WTC11 (cell line): Measurements from ENCODE around the gene FASTKD3. TPM values are rescaled to one million over a fixed set of nuclear protein-coding genes. Genes with fewer than 3 reads are reported as not detected.
A peak's percentile ranks its signal among the peaks of the same experiment; 100 is the strongest.

Experiments used
- ATAC-seq: fragments of 200-7000 bp; cut with Tn5 transposase; 2 replicates; pipeline ENCODE4 v1.10.0; 2021; ENCODE audit warnings: mild to moderate bottlenecking, moderate library complexity
- CTCF ChIA-PET: fragments of 300-600 bp; sonication (Branson Sonifier 250); formaldehyde crosslinking; loops from one replicate; lab custom pipeline; 2021; ENCODE audit warnings: antibody characterized with exemption; lab: Charles Lee
- POLR2A ChIA-PET: fragments of 350-600 bp; sonication (Branson Sonifier 250); formaldehyde crosslinking; loops from one replicate; lab custom pipeline; 2021; ENCODE audit warnings: antibody characterized with exemption; lab: Charles Lee
- DNase-seq: peaks from one replicate; pipeline ENCODE4 v3.0.0; 2021; ENCODE audit warnings: low spot score
- H3K27ac Mint-ChIP-seq: 2 replicates; pipeline ENCODE4 v1.8.0; 2021; ENCODE audit warnings: mixed read lengths
- H3K27me3 Mint-ChIP-seq: 2 replicates; pipeline ENCODE4 v1.8.0; 2021; ENCODE audit warnings: low read depth, mild to moderate bottlenecking, moderate library complexity, mixed read lengths
- H3K36me3 Mint-ChIP-seq: 2 replicates; pipeline ENCODE4 v1.8.0; 2021; ENCODE audit warnings: mixed read lengths
- H3K4me1 Mint-ChIP-seq: 2 replicates; pipeline ENCODE4 v1.8.0; 2022; ENCODE audit warnings: mixed read lengths
- H3K4me3 Mint-ChIP-seq: 2 replicates; pipeline ENCODE4 v1.8.0; 2021; ENCODE audit warnings: mild to moderate bottlenecking, moderate library complexity, mixed read lengths
- H3K9me3 Mint-ChIP-seq: 2 replicates; pipeline ENCODE4 v1.8.0; 2021; ENCODE audit warnings: mixed read lengths
- AR ChIP-seq: fragments of 250-450 bp; sonication (Bioruptor Pico); IDR thresholded peaks from 2 replicates; pipeline ENCODE4 v1.9.0; 2021; ENCODE audit warnings: mild to moderate bottlenecking
- FOXP1 ChIP-seq: sonication (generic); formaldehyde crosslinking; IDR thresholded peaks from 2 replicates; pipeline ENCODE4 v1.8.0; 2022; ENCODE audit warnings: missing genetic modification reagents, mild to moderate bottlenecking, moderate library complexity, borderline replicate concordance
- MYBL2 ChIP-seq: sonication (generic); formaldehyde crosslinking; IDR thresholded peaks from 2 replicates; pipeline ENCODE4 v1.8.1; 2023; ENCODE audit warnings: mild to moderate bottlenecking, moderate library complexity, missing genetic modification reagents
- NFE2L1 ChIP-seq: sonication (generic); formaldehyde crosslinking; IDR thresholded peaks from 2 replicates; pipeline ENCODE4 v1.8.1; 2023; ENCODE audit warnings: missing genetic modification reagents
- NFYB ChIP-seq: sonication (generic); formaldehyde crosslinking; conservative IDR thresholded peaks from 2 replicates; pipeline ENCODE4 v1.8.0; 2022; ENCODE audit warnings: low read depth, missing genetic modification reagents
- PRRX2 ChIP-seq: fragments of 250-450 bp; sonication (Bioruptor Pico); IDR thresholded peaks from 2 replicates; pipeline ENCODE4 v1.8.0; 2021; ENCODE audit warnings: mild to moderate bottlenecking
- RELA ChIP-seq: sonication (generic); formaldehyde crosslinking; IDR thresholded peaks from 2 replicates; pipeline ENCODE4 v1.8.1; 2022; ENCODE audit warnings: missing genetic modification reagents, mild to moderate bottlenecking, borderline replicate concordance
- RORB ChIP-seq: fragments of 250-450 bp; sonication (Bioruptor Pico); IDR thresholded peaks from 2 replicates; pipeline ENCODE4 v1.9.0; 2021; ENCODE audit warnings: mild to moderate bottlenecking
- SMAD3 ChIP-seq: sonication (generic); formaldehyde crosslinking; IDR thresholded peaks from 2 replicates; pipeline ENCODE4 v1.8.0; 2022; ENCODE audit warnings: missing genetic modification reagents, mild to moderate bottlenecking, borderline replicate concordance
- TCF7 ChIP-seq: sonication (generic); formaldehyde crosslinking; IDR thresholded peaks from 2 replicates; pipeline ENCODE4 v1.8.0; 2022; ENCODE audit warnings: mild to moderate bottlenecking, low read depth, missing genetic modification reagents, moderate library complexity
- ZNF219 ChIP-seq: sonication (generic); formaldehyde crosslinking; IDR thresholded peaks from 2 replicates; pipeline ENCODE4 v1.8.0; 2023; ENCODE audit warnings: missing genetic modification reagents, mild to moderate bottlenecking, borderline replicate concordance
- ZNF232 ChIP-seq: sonication (generic); formaldehyde crosslinking; IDR thresholded peaks from 2 replicates; pipeline ENCODE4 v1.8.0; 2022; ENCODE audit warnings: mild to moderate bottlenecking, missing genetic modification reagents
- ZNF671 ChIP-seq: fragments of 250-450 bp; sonication (Bioruptor Pico); IDR thresholded peaks from 2 replicates; pipeline ENCODE4 v1.8.0; 2021; ENCODE audit warnings: mild to moderate bottlenecking
- total RNA-seq: library from RNA; stranded (reverse); gene quantifications from 3 replicates; pipeline ENCODE4 v1.2.3, GENCODE V29; 2021
- TF ChIP-seq, protein P1 (sequence below): sonication (generic); formaldehyde crosslinking; IDR thresholded peaks from 2 replicates; pipeline ENCODE4 v1.8.0; 2023; ENCODE audit warnings: missing genetic modification reagents
- TF ChIP-seq, protein P2 (sequence below): sonication (generic); formaldehyde crosslinking; IDR thresholded peaks from 2 replicates; pipeline ENCODE4 v1.8.1; 2023; ENCODE audit warnings: mild to moderate bottlenecking, missing genetic modification reagents, moderate library complexity
- TF ChIP-seq, protein P3 (sequence below): sonication (generic); formaldehyde crosslinking; IDR thresholded peaks from 2 replicates; pipeline ENCODE4 v1.8.1; 2022; ENCODE audit warnings: low read depth, missing genetic modification reagents, borderline replicate concordance
- TF ChIP-seq, protein P4 (sequence below): fragments of 250-450 bp; sonication (Bioruptor Pico); IDR thresholded peaks from 2 replicates; pipeline ENCODE4 v1.8.0; 2021; ENCODE audit warnings: mild to moderate bottlenecking

Gene FASTKD3
- total RNA-seq, 1 experiment from 2014 or later, result 8.7 TPM

DNA sequence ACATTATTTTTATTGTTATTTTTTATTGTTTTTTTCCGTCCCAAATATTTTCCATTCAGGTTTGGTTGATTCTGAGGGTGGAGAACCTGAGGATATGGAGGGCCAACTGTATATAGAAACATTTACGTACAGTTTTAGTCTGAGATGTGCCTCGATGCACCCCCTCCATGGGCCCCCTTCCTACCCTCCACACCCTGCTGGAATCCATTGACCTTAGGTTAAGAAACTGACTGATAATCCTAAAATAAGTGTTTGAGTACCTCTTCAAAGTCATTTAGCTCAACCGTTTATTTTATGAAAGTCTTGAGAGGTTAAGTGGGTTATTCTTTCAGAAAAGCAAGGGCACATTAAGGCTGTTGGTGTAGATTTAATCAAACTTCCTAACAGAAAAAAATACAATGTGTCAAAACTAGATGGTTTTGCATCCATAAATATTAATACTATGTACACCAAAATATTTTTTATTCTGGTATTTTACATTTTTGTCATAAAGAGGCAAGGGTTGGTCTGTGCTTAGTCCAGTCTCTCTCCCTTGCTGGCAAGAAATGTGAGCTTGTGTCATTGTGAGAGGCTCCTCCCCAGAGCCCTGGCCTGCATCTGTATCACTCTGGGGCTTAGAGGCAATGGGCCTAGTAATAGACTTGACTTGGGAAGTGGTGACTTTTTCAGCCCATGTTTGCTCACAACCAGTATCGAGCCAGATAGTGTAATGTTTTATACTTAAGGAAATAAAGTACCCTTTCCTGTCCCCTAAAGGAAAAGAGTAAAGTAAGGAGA is 15.8 kb upstream of the FASTKD3 start:
- no peak for TF ChIP-seq MYBL2
- no peak for TF ChIP-seq ZNF232 (CRISPR knock-in tag)
- TF ChIP-seq NFE2L1 (CRISPR knock-in tag), result no peak
- TF ChIP-seq PRRX2 (CRISPR knock-in tag), result no peak
- no peak for TF ChIP-seq TCF7
- TF ChIP-seq, protein P1, sequence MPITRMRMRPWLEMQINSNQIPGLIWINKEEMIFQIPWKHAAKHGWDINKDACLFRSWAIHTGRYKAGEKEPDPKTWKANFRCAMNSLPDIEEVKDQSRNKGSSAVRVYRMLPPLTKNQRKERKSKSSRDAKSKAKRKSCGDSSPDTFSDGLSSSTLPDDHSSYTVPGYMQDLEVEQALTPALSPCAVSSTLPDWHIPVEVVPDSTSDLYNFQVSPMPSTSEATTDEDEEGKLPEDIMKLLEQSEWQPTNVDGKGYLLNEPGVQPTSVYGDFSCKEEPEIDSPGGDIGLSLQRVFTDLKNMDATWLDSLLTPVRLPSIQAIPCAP, result no peak
- no peak for TF ChIP-seq RELA (CRISPR knock-in tag)
- TF ChIP-seq SMAD3 (CRISPR knock-in tag), result no peak
- TF ChIP-seq ZNF671 (CRISPR knock-in tag), result no peak
- TF ChIP-seq, protein P2, sequence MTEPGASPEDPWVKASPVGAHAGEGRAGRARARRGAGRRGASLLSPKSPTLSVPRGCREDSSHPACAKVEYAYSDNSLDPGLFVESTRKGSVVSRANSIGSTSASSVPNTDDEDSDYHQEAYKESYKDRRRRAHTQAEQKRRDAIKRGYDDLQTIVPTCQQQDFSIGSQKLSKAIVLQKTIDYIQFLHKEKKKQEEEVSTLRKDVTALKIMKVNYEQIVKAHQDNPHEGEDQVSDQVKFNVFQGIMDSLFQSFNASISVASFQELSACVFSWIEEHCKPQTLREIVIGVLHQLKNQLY (CRISPR knock-in tag), result no peak
- peaks cover 59% of the 10 kb centered on the region for H3K36me3 Mint-ChIP-seq
- no peak for DNase-seq

GRCh38 chr5:7882926-7883325 is 14.1 kb upstream of the FASTKD3 start:
- Mint-ChIP-seq H3K36me3 (peaks cover 58% of the 10 kb centered on the region), H3K4me3 (no peak overlapping the region), H3K27ac (no peak overlapping the region), H3K9me3 (no peaks in the 10 kb centered on the region), H3K27me3 (no peaks in the 10 kb centered on the region), H3K4me1 (no peaks in the 10 kb centered on the region)
- DNase-seq, result no peak
- TF ChIP-seq AR (CRISPR knock-in tag) (no peak), FOXP1 (no peak), ZNF219 (CRISPR knock-in tag) (no peak), RELA (CRISPR knock-in tag) (no peak), RORB (CRISPR knock-in tag) (no peak), NFYB (CRISPR knock-in tag) (no peak)
- TF ChIP-seq, protein P2 (CRISPR knock-in tag), result no peak
- TF ChIP-seq, protein P3, sequence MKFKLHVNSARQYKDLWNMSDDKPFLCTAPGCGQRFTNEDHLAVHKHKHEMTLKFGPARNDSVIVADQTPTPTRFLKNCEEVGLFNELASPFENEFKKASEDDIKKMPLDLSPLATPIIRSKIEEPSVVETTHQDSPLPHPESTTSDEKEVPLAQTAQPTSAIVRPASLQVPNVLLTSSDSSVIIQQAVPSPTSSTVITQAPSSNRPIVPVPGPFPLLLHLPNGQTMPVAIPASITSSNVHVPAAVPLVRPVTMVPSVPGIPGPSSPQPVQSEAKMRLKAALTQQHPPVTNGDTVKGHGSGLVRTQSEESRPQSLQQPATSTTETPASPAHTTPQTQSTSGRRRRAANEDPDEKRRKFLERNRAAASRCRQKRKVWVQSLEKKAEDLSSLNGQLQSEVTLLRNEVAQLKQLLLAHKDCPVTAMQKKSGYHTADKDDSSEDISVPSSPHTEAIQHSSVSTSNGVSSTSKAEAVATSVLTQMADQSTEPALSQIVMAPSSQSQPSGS (CRISPR knock-in tag), result no peak
- TF ChIP-seq, protein P4, sequence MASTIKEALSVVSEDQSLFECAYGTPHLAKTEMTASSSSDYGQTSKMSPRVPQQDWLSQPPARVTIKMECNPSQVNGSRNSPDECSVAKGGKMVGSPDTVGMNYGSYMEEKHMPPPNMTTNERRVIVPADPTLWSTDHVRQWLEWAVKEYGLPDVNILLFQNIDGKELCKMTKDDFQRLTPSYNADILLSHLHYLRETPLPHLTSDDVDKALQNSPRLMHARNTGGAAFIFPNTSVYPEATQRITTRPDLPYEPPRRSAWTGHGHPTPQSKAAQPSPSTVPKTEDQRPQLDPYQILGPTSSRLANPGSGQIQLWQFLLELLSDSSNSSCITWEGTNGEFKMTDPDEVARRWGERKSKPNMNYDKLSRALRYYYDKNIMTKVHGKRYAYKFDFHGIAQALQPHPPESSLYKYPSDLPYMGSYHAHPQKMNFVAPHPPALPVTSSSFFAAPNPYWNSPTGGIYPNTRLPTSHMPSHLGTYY, result no peak
- no peak for ATAC-seq
- ChIA-PET CTCF (no interaction called here), POLR2A (no interaction called here)

More for the DNA sequence above, 15.8 kb upstream of the FASTKD3 start:
- no peaks in the 10 kb centered on the region for H3K4me1 Mint-ChIP-seq
- no peaks in the 10 kb centered on the region for H3K27me3 Mint-ChIP-seq
- peak overlapping the region; percentile 22; the same call in 1 of the 2 replicates for H3K27ac Mint-ChIP-seq
- ChIA-PET CTCF (interaction anchor here (1.3 kb wide), 1 partner anchor 16 kb away, joined by 3 read pairs; the partner anchor contains the start of genes FASTKD3 and MTRR), POLR2A (no interaction called here)
- no peaks in the 10 kb centered on the region for H3K9me3 Mint-ChIP-seq
- no peak for ATAC-seq
- no peak overlapping the region for H3K4me3 Mint-ChIP-seq
